NB4 (cell line): ENCODE data around the gene OPCML.
"Not testable (repeated sequence)": the region's sequence is repeated elsewhere in the genome, so short reads cannot be mapped to it uniquely, and the experiment has no call there.

ENCODE experiments used
- DNase-seq: peaks from one replicate; pipeline ENCODE4 v3.0.0; 2010; ENCODE audit warnings: low read depth
- H3K4me3 ChIP-seq: one replicate; pipeline ENCODE4 v1.5.1; 2011; ENCODE audit warnings: mild to moderate bottlenecking, low read depth, low read length, moderate library complexity
- MYC ChIP-seq: IDR thresholded peaks from 2 replicates; pipeline ENCODE4 v1.6.1; 2011; ENCODE audit warnings: low read depth, low read length
- POLR2A ChIP-seq: IDR thresholded peaks from 2 replicates; pipeline ENCODE4 v1.6.1; 2011; ENCODE audit warnings: mild to moderate bottlenecking; ENCODE audit not compliant: insufficient read length; ENCODE audit errors: extremely low read depth
- TF ChIP-seq, protein P1 (sequence below): IDR thresholded peaks from one replicate; pipeline ENCODE4 v1.5.1; 2012; ENCODE audit warnings: low read depth, low read length
- TF ChIP-seq, protein P2 (sequence below): IDR thresholded peaks from 2 replicates; pipeline ENCODE4 v1.6.1; 2011; ENCODE audit warnings: low read depth, low read length

Gene OPCML

DNA sequence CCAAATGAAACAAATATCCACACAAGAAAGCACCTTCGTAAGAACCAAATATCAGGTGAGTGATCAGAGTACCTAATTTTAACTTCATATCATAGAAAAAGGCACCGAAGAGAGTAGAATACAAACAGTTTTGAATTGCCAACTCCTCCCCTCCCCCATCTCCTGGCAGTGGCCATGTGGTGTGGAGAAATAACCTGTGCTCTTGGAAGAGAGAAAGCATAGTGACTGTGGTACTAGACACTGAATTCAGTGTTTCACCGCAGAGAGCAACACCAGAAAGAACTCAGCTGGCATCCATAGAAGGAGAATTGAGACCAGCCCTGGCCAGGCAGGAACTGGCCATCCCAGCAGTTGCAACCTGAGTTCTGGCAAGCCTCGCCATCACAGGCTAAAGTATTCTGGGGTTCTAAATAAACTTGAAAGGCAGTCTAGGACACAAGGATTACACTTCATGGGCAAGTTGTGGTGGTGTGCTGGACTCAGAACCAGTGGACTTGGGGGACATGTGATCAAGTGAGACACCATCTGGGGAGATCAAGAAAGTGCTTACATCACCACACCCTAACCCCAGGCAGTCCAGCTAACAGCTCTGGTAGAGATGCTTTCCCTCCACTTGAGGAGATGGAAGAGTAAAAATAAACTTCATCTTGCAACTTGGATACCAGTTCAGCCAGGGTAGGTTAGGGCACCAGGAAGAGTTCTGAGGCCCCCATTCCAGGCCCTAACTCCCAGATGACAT is 1158.7 kb downstream of the OPCML start:
- H3K4me3 ChIP-seq = no peak overlapping the region
- TF ChIP-seq, protein P1, sequence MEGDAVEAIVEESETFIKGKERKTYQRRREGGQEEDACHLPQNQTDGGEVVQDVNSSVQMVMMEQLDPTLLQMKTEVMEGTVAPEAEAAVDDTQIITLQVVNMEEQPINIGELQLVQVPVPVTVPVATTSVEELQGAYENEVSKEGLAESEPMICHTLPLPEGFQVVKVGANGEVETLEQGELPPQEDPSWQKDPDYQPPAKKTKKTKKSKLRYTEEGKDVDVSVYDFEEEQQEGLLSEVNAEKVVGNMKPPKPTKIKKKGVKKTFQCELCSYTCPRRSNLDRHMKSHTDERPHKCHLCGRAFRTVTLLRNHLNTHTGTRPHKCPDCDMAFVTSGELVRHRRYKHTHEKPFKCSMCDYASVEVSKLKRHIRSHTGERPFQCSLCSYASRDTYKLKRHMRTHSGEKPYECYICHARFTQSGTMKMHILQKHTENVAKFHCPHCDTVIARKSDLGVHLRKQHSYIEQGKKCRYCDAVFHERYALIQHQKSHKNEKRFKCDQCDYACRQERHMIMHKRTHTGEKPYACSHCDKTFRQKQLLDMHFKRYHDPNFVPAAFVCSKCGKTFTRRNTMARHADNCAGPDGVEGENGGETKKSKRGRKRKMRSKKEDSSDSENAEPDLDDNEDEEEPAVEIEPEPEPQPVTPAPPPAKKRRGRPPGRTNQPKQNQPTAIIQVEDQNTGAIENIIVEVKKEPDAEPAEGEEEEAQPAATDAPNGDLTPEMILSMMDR = no peak
- TF ChIP-seq, protein P2, sequence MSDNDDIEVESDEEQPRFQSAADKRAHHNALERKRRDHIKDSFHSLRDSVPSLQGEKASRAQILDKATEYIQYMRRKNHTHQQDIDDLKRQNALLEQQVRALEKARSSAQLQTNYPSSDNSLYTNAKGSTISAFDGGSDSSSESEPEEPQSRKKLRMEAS = no peak
- TF ChIP-seq MYC (no peak), POLR2A (no peak)

DNA sequence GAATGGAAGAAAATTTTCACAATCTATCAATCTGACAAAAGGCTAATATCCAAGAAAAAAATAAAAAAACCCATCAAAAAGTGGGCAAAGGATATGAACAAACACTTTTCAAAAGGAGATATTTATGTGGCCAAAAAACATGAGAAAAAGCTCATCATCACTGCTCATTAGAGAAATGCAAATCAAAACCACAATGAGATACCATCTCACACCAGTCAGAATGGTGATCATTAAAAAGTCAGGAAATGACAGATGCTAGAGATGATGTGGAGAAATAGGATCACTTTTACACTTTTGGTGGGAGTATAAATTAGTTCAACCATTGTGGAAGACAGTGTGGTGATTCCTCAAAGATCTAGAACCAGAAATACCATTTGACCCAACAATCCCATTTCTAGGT is 1162.2 kb downstream of the OPCML start:
- H3K4me3 ChIP-seq, DNase-seq: not testable (repeated sequence)

More for the DNA sequence above, 1158.7 kb downstream of the OPCML start:
- no peak for DNase-seq

DNA sequence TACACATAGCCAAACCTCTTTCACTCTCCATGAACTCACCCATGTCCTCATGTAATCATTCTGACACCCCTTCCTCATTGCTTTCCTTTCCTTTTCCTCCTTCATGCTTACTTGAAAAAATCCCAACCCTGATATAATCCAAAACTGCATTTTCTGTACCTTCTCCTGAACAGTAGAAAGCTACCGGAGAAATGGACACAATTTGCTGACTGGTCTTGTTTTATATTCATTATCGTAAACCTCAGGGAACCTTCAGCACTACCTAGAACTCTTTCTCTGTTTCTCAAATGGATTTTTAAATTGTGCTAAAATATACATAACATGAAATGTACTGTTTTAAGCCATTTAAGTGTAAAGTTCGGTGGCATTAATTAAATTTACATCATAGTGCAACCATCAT is 1165.0 kb downstream of the OPCML start:
- DNase-seq = no peak
- TF ChIP-seq, protein P2 = no peak
- TF ChIP-seq MYC (no peak), POLR2A (no peak)
- TF ChIP-seq, protein P1 = no peak
- H3K4me3 ChIP-seq = no peak overlapping the region

DNA sequence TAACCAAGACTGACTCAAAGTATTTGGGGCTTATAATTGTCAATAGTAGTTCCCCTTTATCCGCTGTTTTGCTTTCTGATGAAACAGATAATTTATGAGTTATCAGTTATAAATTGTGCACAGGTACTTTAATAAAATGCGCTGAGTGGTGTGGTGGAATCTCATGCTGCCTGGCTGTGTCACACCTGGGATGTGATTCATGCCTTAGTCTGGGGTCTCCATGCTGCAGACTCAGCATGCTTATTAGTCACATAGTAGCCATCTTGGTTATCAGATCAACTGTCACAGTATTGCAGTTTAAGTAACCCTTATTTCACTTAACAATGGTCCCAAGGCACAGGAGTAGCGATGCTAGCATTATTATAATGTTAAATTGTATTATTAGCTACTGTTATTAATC is 1166.7 kb downstream of the OPCML start:
- TF ChIP-seq MYC = no peak
- TF ChIP-seq, protein P2 = no peak
- TF ChIP-seq, protein P1 = no peak
- TF ChIP-seq POLR2A = no peak
- DNase-seq = no peak
- no peak overlapping the region for H3K4me3 ChIP-seq
